Measurements from ENCODE around the gene TPSB2. TPM values are rescaled to one million over a fixed set of nuclear protein-coding genes. Genes with fewer than 3 reads are reported as not detected.

The TPSB2 gene
- total RNA-seq, 1 donor from 2014 or later, result not detected

GRCh38 chr16:1210461-1210860, 19.5 kb downstream of the TPSB2 start:
- no peaks in the 10 kb centered on the region for H3K27me3 Mint-ChIP-seq
- H3K4me1 Mint-ChIP-seq (ENCODE audit: low read depth), result no peaks in the 10 kb centered on the region
- H3K36me3 Mint-ChIP-seq (ENCODE audit: insufficient read depth), result peaks cover under 1% of the 10 kb centered on the region
- H3K9me3 Mint-ChIP-seq (ENCODE audit: low read depth), result no peaks in the 10 kb centered on the region
- H3K4me3 Mint-ChIP-seq (ENCODE audit: low read depth), result no peak overlapping the region
- H3K27ac Mint-ChIP-seq, result no peak overlapping the region
- TF ChIP-seq, protein P1, sequence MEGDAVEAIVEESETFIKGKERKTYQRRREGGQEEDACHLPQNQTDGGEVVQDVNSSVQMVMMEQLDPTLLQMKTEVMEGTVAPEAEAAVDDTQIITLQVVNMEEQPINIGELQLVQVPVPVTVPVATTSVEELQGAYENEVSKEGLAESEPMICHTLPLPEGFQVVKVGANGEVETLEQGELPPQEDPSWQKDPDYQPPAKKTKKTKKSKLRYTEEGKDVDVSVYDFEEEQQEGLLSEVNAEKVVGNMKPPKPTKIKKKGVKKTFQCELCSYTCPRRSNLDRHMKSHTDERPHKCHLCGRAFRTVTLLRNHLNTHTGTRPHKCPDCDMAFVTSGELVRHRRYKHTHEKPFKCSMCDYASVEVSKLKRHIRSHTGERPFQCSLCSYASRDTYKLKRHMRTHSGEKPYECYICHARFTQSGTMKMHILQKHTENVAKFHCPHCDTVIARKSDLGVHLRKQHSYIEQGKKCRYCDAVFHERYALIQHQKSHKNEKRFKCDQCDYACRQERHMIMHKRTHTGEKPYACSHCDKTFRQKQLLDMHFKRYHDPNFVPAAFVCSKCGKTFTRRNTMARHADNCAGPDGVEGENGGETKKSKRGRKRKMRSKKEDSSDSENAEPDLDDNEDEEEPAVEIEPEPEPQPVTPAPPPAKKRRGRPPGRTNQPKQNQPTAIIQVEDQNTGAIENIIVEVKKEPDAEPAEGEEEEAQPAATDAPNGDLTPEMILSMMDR (IDR thresholded peaks at IDR 0.05; ENCODE audit: unreplicated experiment), result no peak
- no peak for DNase-seq (ENCODE audit: low spot score, unreplicated experiment)

DNA sequence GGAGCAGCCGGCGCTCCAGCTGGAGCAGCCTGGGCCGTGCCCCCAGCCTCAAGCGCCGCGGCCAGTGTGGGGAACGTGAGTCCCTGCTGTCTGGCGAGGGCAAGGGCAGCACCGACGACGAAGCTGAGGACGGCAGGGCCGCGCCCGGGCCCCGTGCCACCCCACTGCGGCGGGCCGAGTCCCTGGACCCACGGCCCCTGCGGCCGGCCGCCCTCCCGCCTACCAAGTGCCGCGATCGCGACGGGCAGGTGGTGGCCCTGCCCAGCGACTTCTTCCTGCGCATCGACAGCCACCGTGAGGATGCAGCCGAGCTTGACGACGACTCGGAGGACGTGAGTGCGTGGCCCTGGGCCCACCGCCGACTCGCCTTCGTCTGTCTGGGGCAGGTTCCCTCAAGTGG, 20.9 kb downstream of the TPSB2 start:
- no peak for DNase-seq (ENCODE audit: low spot score, unreplicated experiment)
- H3K36me3 Mint-ChIP-seq (ENCODE audit: insufficient read depth), result peaks cover 3% of the 10 kb centered on the region
- no peaks in the 10 kb centered on the region for H3K27me3 Mint-ChIP-seq
- TF ChIP-seq, protein P1 (IDR thresholded peaks at IDR 0.05; ENCODE audit: unreplicated experiment), result no peak
- H3K9me3 Mint-ChIP-seq (ENCODE audit: low read depth), result no peaks in the 10 kb centered on the region
- H3K4me1 Mint-ChIP-seq (ENCODE audit: low read depth), result no peaks in the 10 kb centered on the region
- H3K4me3 Mint-ChIP-seq (ENCODE audit: low read depth), result no peak overlapping the region
- H3K27ac Mint-ChIP-seq, result no peak overlapping the region

DNA sequence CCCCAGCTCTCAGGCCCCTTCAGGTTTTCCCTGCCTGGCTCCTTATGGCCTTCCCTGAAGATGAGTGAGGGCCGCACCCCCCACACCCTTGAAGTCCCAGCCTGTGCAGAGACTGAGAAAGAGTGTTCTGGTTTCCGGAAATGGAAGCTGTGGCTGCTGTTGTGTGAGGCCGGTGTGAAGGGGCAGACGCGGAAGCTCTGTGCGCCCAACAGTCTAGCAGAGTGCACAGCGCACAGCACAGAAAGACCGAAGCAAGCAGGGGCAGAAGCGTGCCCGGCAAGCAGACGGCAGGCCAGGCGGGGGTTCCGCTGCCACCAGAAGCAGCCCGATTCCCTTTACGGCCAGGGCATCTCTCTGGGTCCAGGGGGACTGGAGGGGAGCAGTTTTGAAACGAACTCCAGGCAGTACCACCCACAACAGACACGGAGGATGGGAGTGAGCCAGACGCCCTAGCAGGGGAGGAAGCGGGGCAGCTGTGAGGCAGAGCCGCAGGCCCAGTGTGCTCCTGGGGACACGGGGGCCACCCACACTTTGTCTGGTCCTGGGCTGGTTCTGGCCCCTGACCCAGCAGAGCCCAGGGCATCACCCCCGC, 21.6 kb downstream of the TPSB2 start:
- TF ChIP-seq, protein P1 (IDR thresholded peaks at IDR 0.05; ENCODE audit: unreplicated experiment), result no peak
- DNase-seq (ENCODE audit: low spot score, unreplicated experiment), result no peak
- Mint-ChIP-seq H3K36me3 (ENCODE audit: insufficient read depth) (peaks cover 3% of the 10 kb centered on the region), H3K4me3 (ENCODE audit: low read depth) (no peak overlapping the region), H3K27ac (no peak overlapping the region), H3K9me3 (ENCODE audit: low read depth) (no peaks in the 10 kb centered on the region), H3K4me1 (ENCODE audit: low read depth) (no peaks in the 10 kb centered on the region), H3K27me3 (no peaks in the 10 kb centered on the region)

- no peaks in the 10 kb centered on the region for H3K9me3 Mint-ChIP-seq (ENCODE audit: low read depth)
- TF ChIP-seq, protein P1 (IDR thresholded peaks at IDR 0.05; ENCODE audit: unreplicated experiment), result no peak
- H3K27ac Mint-ChIP-seq, result no peak overlapping the region
- no peaks in the 10 kb centered on the region for H3K4me1 Mint-ChIP-seq (ENCODE audit: low read depth)
- peaks cover 3% of the 10 kb centered on the region for H3K36me3 Mint-ChIP-seq (ENCODE audit: insufficient read depth)
- no peak for DNase-seq (ENCODE audit: low spot score, unreplicated experiment)
- H3K4me3 Mint-ChIP-seq (ENCODE audit: low read depth), result no peak overlapping the region
- H3K27me3 Mint-ChIP-seq, result no peaks in the 10 kb centered on the region
Observed at GRCh38 chr16:1206786-1207185, 23.2 kb downstream of the TPSB2 start.

DNA sequence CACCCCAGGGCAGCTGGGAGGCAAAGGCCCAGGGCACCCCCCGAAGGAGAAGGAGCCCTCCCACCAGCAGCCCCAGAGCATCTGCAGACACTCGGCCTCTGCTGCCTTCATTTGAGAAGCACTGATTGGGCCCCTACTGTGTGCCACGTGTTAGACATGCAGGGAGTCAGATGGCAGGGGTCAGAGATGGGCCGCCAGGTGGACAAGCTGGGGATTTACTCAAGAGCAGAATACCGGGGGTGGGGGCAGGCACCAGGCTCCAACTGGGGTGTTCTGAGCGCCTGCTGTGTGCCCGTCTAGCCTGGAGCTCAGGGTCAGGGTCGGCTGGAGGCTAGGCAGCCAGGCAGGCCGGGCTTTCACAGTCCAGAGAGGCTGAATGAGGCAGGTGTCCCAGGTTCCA, 23.7 kb downstream of the TPSB2 start:
- Mint-ChIP-seq H3K27me3 (no peaks in the 10 kb centered on the region), H3K4me1 (ENCODE audit: low read depth) (no peaks in the 10 kb centered on the region), H3K9me3 (ENCODE audit: low read depth) (no peaks in the 10 kb centered on the region), H3K36me3 (ENCODE audit: insufficient read depth) (peaks cover 4% of the 10 kb centered on the region), H3K27ac (no peak overlapping the region), H3K4me3 (ENCODE audit: low read depth) (no peak overlapping the region)
- TF ChIP-seq, protein P1 (IDR thresholded peaks at IDR 0.05; ENCODE audit: unreplicated experiment), result no peak
- DNase-seq (ENCODE audit: low spot score, unreplicated experiment), result no peak

Data from progenitor cell of endocrine pancreas (in vitro differentiated cells).